Bronchial epithelial cell (primary cell): Measurements from ENCODE around the gene DHPS. TPM values are rescaled to one million over a fixed set of nuclear protein-coding genes. Genes with fewer than 3 reads are reported as not detected.
A peak's percentile ranks its signal among the peaks of the same experiment; 100 is the strongest.

Experiments used
- DNase-seq: peaks from one replicate; pipeline ENCODE4 v3.0.0-alpha.2; 2010; ENCODE audit warnings: low read depth
- FAIRE-seq: peaks from 2 replicates; lab custom pipeline; 2011; peaks lifted over from hg19 to GRCh38; lab: Jason Lieb, UNC
- H3K27me3 ChIP-seq: 2 replicates; pipeline ENCODE4 v1.5.1; 2011; ENCODE audit warnings: low read length; ENCODE audit not compliant: control insufficient read depth, insufficient read depth
- H3K36me3 ChIP-seq: 2 replicates; pipeline ENCODE4 v1.5.1; 2011; ENCODE audit warnings: low read length; ENCODE audit not compliant: control insufficient read depth, insufficient read depth
- H3K4me3 ChIP-seq: 2 replicates; pipeline ENCODE4 v1.5.1; 2011; ENCODE audit warnings: mild to moderate bottlenecking, low read depth, low read length, control low read depth
- CTCF ChIP-seq: IDR thresholded peaks from 2 replicates; pipeline ENCODE4 v1.5.1; 2011; ENCODE audit warnings: mild to moderate bottlenecking, moderate library complexity, low read length, control low read depth, inconsistent platforms; ENCODE audit not compliant: insufficient read depth, severe bottlenecking
- total RNA-seq: library from RNA; depleted of rRNA; stranded (reverse); fragments of >200 nt; gene quantifications from 2 replicates; pipeline ENCODE4 v1.2.1, GENCODE V29; 2014

The DHPS gene
- total RNA-seq, 1 donor from 2014 or later, result 94.5 TPM

- no peak for FAIRE-seq
- Histone ChIP-seq H3K27me3 (no peaks in the 10 kb centered on the region), H3K4me3 (no peak overlapping the region), H3K36me3 (peaks cover 16% of the 10 kb centered on the region)
- no peak for TF ChIP-seq CTCF
- peak; percentile 7 for DNase-seq
These were observed 53.3 kb downstream of the DHPS start for GRCh38 chr19:12628040-12629022.

- H3K36me3 ChIP-seq, result peaks cover 16% of the 10 kb centered on the region
- H3K27me3 ChIP-seq, result no peaks in the 10 kb centered on the region
- TF ChIP-seq CTCF, result no peak
- no peak for FAIRE-seq
- no peak overlapping the region for H3K4me3 ChIP-seq
- DNase-seq, result no peak
These were observed 54.7 kb downstream of the DHPS start for GRCh38 chr19:12626958-12627357.

Other genes starting within 250 kb of the DHPS start
- gene ZNF443, start 240.9 kb downstream of the DHPS start, total RNA-seq, result 2.4 and 3.4 TPM in 2 replicates
- gene ZNF709, start 197.1 kb downstream of the DHPS start, total RNA-seq, result 0.26 and 0.64 TPM in 2 replicates
- gene ZNF564, start 130.4 kb downstream of the DHPS start, total RNA-seq, result 7.4 and 9.0 TPM in 2 replicates
- gene ZNF490, start 71.1 kb downstream of the DHPS start, total RNA-seq, result 5.8 and 7.9 TPM in 2 replicates
- gene ZNF791, start 71.0 kb downstream of the DHPS start, total RNA-seq, result 11.1 and 11.8 TPM in 2 replicates
- gene MAN2B1, start 15.1 kb downstream of the DHPS start, total RNA-seq, result 29.8 and 32.1 TPM in 2 replicates
- gene WDR83, start 15.1 kb downstream of the DHPS start, total RNA-seq, result 13.8 and 21.1 TPM in 2 replicates
- not detected in 2 replicates for gene GNG14, start 6.1 kb upstream of the DHPS start, total RNA-seq
- 5.4 and 6.1 TPM in 2 replicates for gene FBXW9, start 14.8 kb upstream of the DHPS start, total RNA-seq
- gene TNPO2, start 42.1 kb upstream of the DHPS start, total RNA-seq, result 16.8 and 28.0 TPM in 2 replicates
- gene TRIR, start 52.8 kb upstream of the DHPS start, total RNA-seq, result 177 and 201 TPM in 2 replicates
- gene GET3, start 55.6 kb upstream of the DHPS start, total RNA-seq, result 104 and 107 TPM in 2 replicates
- not detected in 2 replicates for gene BEST2, start 69.9 kb upstream of the DHPS start, total RNA-seq
- gene HOOK2, start 93.7 kb upstream of the DHPS start, total RNA-seq, result 52.5 and 58.7 TPM in 2 replicates
- 158 and 179 TPM in 2 replicates for gene JUNB, start 109.6 kb upstream of the DHPS start, total RNA-seq
- gene PRDX2, start 119.9 kb upstream of the DHPS start, total RNA-seq, result 148 and 157 TPM in 2 replicates
- gene THSD8, start 120.2 kb upstream of the DHPS start, total RNA-seq, result not detected in 2 replicates
- 11.1 and 12.9 TPM in 2 replicates for gene RNASEH2A, start 124.7 kb upstream of the DHPS start, total RNA-seq
- not detected in 2 replicates for gene RTBDN, start 152.7 kb upstream of the DHPS start, total RNA-seq
- gene MAST1, start 156.6 kb upstream of the DHPS start, total RNA-seq, result 0.26 and 0.38 TPM in 2 replicates
- gene DNASE2, start 199.6 kb upstream of the DHPS start, total RNA-seq, result 27.9 and 35.2 TPM in 2 replicates
- not detected in 2 replicates for gene KLF1, start 205.3 kb upstream of the DHPS start, total RNA-seq
- gene GCDH, start 209.3 kb upstream of the DHPS start, total RNA-seq, result 17.9 and 38.2 TPM in 2 replicates
- not detected in 2 replicates for gene SYCE2, start 237.4 kb upstream of the DHPS start, total RNA-seq